SK-N-MC (cell line): ENCODE measurements around the gene SEPTIN8.

Source experiments
- EZH2 ChIP-seq: fragments of 200-600 bp; sonication (generic); IDR thresholded peaks from one replicate; pipeline ENCODE4 v1.6.1; 2017; ENCODE audit warnings: antibody characterized with exemption
- FOXP2 ChIP-seq: optimal IDR thresholded peaks from 2 replicates; pipeline ENCODE3; 2011; ENCODE audit warnings: mild to moderate bottlenecking, moderate library complexity; ENCODE audit not compliant: insufficient read depth; ENCODE audit errors: extremely low read length, control extremely low read depth
- POLR2AphosphoS5 ChIP-seq: IDR thresholded peaks from 2 replicates; pipeline ENCODE4 v1.6.1; 2012; ENCODE audit warnings: mild to moderate bottlenecking, low read depth, low read length, borderline replicate concordance

DNA sequence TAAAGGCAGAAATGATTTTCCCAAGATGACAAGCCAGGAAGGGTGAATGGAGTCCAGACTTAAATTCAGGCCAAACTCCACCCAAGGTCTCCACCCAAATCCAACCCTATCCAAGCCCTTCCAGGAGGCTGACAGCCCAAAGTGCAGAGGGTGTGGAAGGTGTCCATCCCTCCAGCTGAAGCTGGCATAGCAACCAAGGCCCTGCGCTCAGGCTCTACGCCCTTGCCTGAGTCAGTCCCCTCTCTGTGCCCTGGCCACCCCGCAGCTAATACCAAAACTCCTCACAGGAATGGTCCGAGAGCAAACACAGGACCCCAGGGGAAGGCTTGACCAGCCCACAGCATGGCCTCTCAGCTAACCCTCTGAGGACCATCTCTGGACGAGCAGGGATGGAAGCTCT lies 2.1 kb downstream of the SEPTIN8 start:
- TF ChIP-seq EZH2 (no peak), POLR2AphosphoS5 (no peak), FOXP2 (no peak)
